Measurements from ENCODE around the gene SPTBN1. TPM values are rescaled to one million over a fixed set of nuclear protein-coding genes. Genes with fewer than 3 reads are reported as not detected.

Gene SPTBN1
- total and polyA plus RNA-seq, 2 experiments from 2014 or later: 58.1 to 204 TPM

DNA sequence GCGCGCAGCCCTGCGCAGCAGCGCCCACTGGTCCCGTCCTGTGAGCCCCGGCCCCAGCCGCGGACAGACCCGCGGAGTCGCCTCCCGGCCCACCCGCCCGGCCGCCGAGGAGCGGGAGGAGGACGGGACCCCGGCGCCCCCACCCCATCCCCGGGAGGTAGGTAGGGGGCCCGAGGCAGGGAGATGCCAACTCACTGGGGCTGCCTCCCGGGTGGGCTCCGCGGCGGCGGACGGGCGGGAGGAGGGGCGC, 160 bp downstream of the SPTBN1 start (continued):
- TF ChIP-seq, protein P1, sequence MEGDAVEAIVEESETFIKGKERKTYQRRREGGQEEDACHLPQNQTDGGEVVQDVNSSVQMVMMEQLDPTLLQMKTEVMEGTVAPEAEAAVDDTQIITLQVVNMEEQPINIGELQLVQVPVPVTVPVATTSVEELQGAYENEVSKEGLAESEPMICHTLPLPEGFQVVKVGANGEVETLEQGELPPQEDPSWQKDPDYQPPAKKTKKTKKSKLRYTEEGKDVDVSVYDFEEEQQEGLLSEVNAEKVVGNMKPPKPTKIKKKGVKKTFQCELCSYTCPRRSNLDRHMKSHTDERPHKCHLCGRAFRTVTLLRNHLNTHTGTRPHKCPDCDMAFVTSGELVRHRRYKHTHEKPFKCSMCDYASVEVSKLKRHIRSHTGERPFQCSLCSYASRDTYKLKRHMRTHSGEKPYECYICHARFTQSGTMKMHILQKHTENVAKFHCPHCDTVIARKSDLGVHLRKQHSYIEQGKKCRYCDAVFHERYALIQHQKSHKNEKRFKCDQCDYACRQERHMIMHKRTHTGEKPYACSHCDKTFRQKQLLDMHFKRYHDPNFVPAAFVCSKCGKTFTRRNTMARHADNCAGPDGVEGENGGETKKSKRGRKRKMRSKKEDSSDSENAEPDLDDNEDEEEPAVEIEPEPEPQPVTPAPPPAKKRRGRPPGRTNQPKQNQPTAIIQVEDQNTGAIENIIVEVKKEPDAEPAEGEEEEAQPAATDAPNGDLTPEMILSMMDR (conservative IDR thresholded peaks at IDR 0.05; ENCODE audit: low read depth in 2 of 2): no peak
- no peak for TF ChIP-seq EZH2phosphoT487 (IDR thresholded peaks at IDR 0.05; ENCODE audit: unreplicated experiment)

DNA sequence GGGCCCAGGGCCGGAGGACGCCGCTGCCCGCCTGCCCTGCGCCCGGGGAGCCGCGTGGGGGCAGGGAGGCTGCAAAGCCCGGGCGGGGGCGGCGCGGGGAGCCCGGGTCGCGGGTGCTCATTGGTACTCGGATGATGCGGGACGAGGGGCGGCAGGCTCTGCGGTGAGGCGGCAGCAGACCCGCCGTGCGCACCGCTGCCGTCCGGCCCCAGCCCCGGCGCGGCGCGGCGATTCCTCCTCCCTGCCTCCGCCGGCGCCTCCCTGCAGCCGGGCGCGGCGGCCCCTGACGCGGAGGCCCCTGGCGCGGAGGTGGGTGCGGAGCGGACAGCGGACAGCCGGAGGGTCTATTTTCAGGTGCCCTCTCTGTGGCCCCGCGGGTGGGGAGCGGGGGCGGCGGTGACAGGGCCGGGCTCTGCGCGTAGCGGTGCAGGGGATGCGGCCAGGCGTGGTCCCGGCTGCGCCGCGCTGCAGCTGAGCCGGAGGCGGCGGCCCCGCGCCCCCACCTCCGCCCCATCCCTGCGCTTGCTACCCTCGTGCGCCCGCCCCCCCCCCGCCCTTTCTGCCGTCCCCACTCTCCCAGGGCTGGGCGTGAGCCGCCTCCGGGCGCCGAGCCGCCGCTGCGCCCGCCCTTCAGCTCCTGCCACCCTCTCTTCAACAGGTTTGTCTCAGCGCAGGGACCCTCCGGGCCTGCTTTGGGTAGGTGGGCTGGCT, 640 bp downstream of the SPTBN1 start:
- Mint-ChIP-seq H3K4me3 (peak overlapping the region; percentile 90), H3K27me3 (ENCODE audit: insufficient read depth, low read depth, poor library complexity) (peaks cover 13% of the 10 kb centered on the region), H3K36me3 (ENCODE audit: low read depth) (no peaks in the 10 kb centered on the region), H3K27ac (no peak overlapping the region; the same call in 1 of the 2 replicates), H3K4me1 (peaks cover 36% of the 10 kb centered on the region), H3K9me3 (no peaks in the 10 kb centered on the region)
- Histone ChIP-seq H3K4me3 (peak overlapping the region; percentile 96), H3K4me2 (peak overlapping the region; percentile 90), H3K9me2 (ENCODE audit: insufficient read depth) (no peaks in the 10 kb centered on the region), H3K4me1 (ENCODE audit: insufficient read depth) (peaks cover 26% of the 10 kb centered on the region), H4K20me1 (replicated peaks; ENCODE audit: insufficient read depth) (peaks cover 14% of the 10 kb centered on the region), H3K79me2 (replicated peaks; ENCODE audit: insufficient read depth) (peaks cover 39% of the 10 kb centered on the region), H2AFZ (peak overlapping the region; percentile 94; the same call in 1 of the 2 replicates), H3K27me3 (ENCODE audit: insufficient read depth) (peaks cover 10% of the 10 kb centered on the region), H3F3A (replicated peaks; ENCODE audit: low read depth) (0 out of 2 replicates have a peak, but pooled peaks cover 6% of the 10 kb centered on the region), H3K27ac (ENCODE audit: low read depth) (no peak overlapping the region), H3K36me3 (ENCODE audit: insufficient read depth) (no peaks in the 10 kb centered on the region)
- peak; percentile 60 for DNase-seq (ENCODE audit: low spot score)
- TF ChIP-seq ZNF331 (CRISPR knock-in tag; IDR thresholded peaks at IDR 0.05; ENCODE audit: low read depth) (no peak), POLR2AphosphoS5 (IDR thresholded peaks at IDR 0.05; ENCODE audit: low read depth) (peak; percentile 4; the same call in 1 of the 2 replicates), JUNB (IDR thresholded peaks at IDR 0.05; ENCODE audit: unreplicated experiment) (no peak), EZH2phosphoT487 (IDR thresholded peaks at IDR 0.05; ENCODE audit: unreplicated experiment) (no peak)
- TF ChIP-seq, protein P2, sequence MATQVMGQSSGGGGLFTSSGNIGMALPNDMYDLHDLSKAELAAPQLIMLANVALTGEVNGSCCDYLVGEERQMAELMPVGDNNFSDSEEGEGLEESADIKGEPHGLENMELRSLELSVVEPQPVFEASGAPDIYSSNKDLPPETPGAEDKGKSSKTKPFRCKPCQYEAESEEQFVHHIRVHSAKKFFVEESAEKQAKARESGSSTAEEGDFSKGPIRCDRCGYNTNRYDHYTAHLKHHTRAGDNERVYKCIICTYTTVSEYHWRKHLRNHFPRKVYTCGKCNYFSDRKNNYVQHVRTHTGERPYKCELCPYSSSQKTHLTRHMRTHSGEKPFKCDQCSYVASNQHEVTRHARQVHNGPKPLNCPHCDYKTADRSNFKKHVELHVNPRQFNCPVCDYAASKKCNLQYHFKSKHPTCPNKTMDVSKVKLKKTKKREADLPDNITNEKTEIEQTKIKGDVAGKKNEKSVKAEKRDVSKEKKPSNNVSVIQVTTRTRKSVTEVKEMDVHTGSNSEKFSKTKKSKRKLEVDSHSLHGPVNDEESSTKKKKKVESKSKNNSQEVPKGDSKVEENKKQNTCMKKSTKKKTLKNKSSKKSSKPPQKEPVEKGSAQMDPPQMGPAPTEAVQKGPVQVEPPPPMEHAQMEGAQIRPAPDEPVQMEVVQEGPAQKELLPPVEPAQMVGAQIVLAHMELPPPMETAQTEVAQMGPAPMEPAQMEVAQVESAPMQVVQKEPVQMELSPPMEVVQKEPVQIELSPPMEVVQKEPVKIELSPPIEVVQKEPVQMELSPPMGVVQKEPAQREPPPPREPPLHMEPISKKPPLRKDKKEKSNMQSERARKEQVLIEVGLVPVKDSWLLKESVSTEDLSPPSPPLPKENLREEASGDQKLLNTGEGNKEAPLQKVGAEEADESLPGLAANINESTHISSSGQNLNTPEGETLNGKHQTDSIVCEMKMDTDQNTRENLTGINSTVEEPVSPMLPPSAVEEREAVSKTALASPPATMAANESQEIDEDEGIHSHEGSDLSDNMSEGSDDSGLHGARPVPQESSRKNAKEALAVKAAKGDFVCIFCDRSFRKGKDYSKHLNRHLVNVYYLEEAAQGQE (IDR thresholded peaks at IDR 0.05; ENCODE audit: unreplicated experiment): no peak
- ATAC-seq: peak; percentile 30

All from GM23338 (cell line).